Neuronal stem cell (in vitro differentiated cells): ENCODE results near the gene CRHR2.
A peak's percentile ranks its signal among the peaks of the same experiment; 100 is the strongest.

Experiments used
- DNase-seq: peaks from one replicate; pipeline ENCODE4 v3.0.0-alpha.2; 2013; ENCODE audit warnings: low spot score
- H2AFZ ChIP-seq: one replicate; pipeline ENCODE4 v1.6.1; 2013; ENCODE audit warnings: mild to moderate bottlenecking, low read length, inconsistent platforms
- H2AK5ac ChIP-seq: 2 replicates; pipeline ENCODE4 v1.6.1; 2013; ENCODE audit warnings: low read depth, mild to moderate bottlenecking, inconsistent platforms, low read length, moderate library complexity, mixed read lengths
- H2BK120ac ChIP-seq: 2 replicates; pipeline ENCODE4 v1.6.1; 2013; ENCODE audit warnings: low read depth, mild to moderate bottlenecking, inconsistent platforms, low read length, moderate library complexity, mixed read lengths
- H2BK12ac ChIP-seq: one replicate; pipeline ENCODE4 v1.6.1; 2013; ENCODE audit warnings: low read length, inconsistent platforms
- H2BK15ac ChIP-seq: 2 replicates; pipeline ENCODE4 v1.6.1; 2013; ENCODE audit warnings: mild to moderate bottlenecking, low read length, inconsistent platforms, mixed read lengths
- H2BK5ac ChIP-seq: one replicate; pipeline ENCODE4 v1.6.1; 2013; ENCODE audit warnings: inconsistent platforms, mild to moderate bottlenecking, low read length, moderate library complexity
- H3K14ac ChIP-seq: one replicate; pipeline ENCODE4 v1.6.1; 2013; ENCODE audit warnings: low read length, inconsistent platforms
- H3K18ac ChIP-seq: 2 replicates; pipeline ENCODE4 v1.6.1; 2013; ENCODE audit warnings: low read length, inconsistent platforms
- H3K23ac ChIP-seq: 2 replicates; pipeline ENCODE4 v1.6.1; 2013; ENCODE audit warnings: low read depth, mild to moderate bottlenecking, mixed read lengths, low read length, inconsistent platforms; ENCODE audit not compliant: poor library complexity
- H3K27ac ChIP-seq: replicated peaks from 3 replicates; pipeline ENCODE4 v1.5.1; 2013; ENCODE audit warnings: low read length, inconsistent platforms
- H3K27me3 ChIP-seq, 3 experiments: 2 replicates each; pipeline ENCODE4 v1.6.1; 2013; ENCODE audit warnings: low read length in 3 of 3, mild to moderate bottlenecking in 2 of 3, inconsistent platforms in 1 of 3, low read depth in 1 of 3, mixed read lengths in 1 of 3, moderate library complexity in 1 of 3; ENCODE audit not compliant: control insufficient read depth in 3 of 3, insufficient read depth in 3 of 3
- H3K36me3 ChIP-seq, 2 donors: replicated peaks in 1 of 2; 2 replicates each; pipeline ENCODE4 v1.6.1; 2013; ENCODE audit warnings: low read length in 2 of 2; ENCODE audit not compliant: control insufficient read depth in 2 of 2, insufficient read depth in 2 of 2
- H3K4ac ChIP-seq: 2 replicates; pipeline ENCODE4 v1.6.1; 2013; ENCODE audit warnings: inconsistent platforms, mild to moderate bottlenecking, low read length, moderate library complexity
- H3K4me1 ChIP-seq, 2 donors: 1 replicate in 1 of 2; 2 replicates in 1 of 2; pipeline ENCODE4 v1.6.1; 2013; ENCODE audit warnings: low read length in 2 of 2, low read depth in 1 of 2; ENCODE audit not compliant: control insufficient read depth in 2 of 2, insufficient read depth in 1 of 2
- H3K4me2 ChIP-seq: one replicate; pipeline ENCODE4 v1.6.1; 2013; ENCODE audit warnings: mild to moderate bottlenecking, low read length, inconsistent platforms; ENCODE audit not compliant: insufficient read depth, poor library complexity, severe bottlenecking
- H3K4me3 ChIP-seq, 2 donors: 2 replicates each; pipeline ENCODE4 v1.5.1; 2013; ENCODE audit warnings: low read length in 2 of 2, mild to moderate bottlenecking in 2 of 2, inconsistent platforms in 1 of 2, moderate library complexity in 1 of 2
- H3K79me1 ChIP-seq: one replicate; pipeline ENCODE4 v1.6.1; 2013; ENCODE audit warnings: low read depth, mild to moderate bottlenecking, inconsistent platforms, low read length, moderate library complexity
- H3K9ac ChIP-seq: one replicate; pipeline ENCODE4 v1.6.1; 2013; ENCODE audit warnings: mild to moderate bottlenecking, low read depth, low read length, inconsistent platforms; ENCODE audit not compliant: poor library complexity
- H3K9me3 ChIP-seq, 2 donors: replicated peaks in 1 of 2; 2 replicates each; pipeline versions ENCODE3 to v1.6.1; 2013; ENCODE audit warnings: low read length in 2 of 2, mild to moderate bottlenecking in 2 of 2, inconsistent platforms in 1 of 2, low read depth in 1 of 2, mixed read lengths in 1 of 2, moderate library complexity in 1 of 2; ENCODE audit not compliant: control insufficient read depth in 2 of 2, insufficient read depth in 1 of 2
- H4K8ac ChIP-seq: one replicate; pipeline ENCODE4 v1.6.1; 2013; ENCODE audit warnings: low read depth, mild to moderate bottlenecking, inconsistent platforms, low read length, moderate library complexity
- H4K91ac ChIP-seq: one replicate; pipeline ENCODE4 v1.6.1; 2013; ENCODE audit warnings: low read length, low read depth, mild to moderate bottlenecking, inconsistent platforms; ENCODE audit not compliant: poor library complexity
- WGBS, 2 donors: extraction: QIAGEN DNeasy Blood & Tissue Kit; methylation state at CpG; one replicate each; pipeline ENCODE4 v1.1.7; 2013; ENCODE audit warnings: missing lambda C conversion rate in 2 of 2, mixed read lengths in 1 of 2; ENCODE audit not compliant: insufficient read length in 2 of 2, insufficient replicate concordance in 1 of 2; ENCODE audit errors: extremely low coverage in 2 of 2; 5-methylcytosine and 5-hydroxymethylcytosine counted together

Gene CRHR2

DNA sequence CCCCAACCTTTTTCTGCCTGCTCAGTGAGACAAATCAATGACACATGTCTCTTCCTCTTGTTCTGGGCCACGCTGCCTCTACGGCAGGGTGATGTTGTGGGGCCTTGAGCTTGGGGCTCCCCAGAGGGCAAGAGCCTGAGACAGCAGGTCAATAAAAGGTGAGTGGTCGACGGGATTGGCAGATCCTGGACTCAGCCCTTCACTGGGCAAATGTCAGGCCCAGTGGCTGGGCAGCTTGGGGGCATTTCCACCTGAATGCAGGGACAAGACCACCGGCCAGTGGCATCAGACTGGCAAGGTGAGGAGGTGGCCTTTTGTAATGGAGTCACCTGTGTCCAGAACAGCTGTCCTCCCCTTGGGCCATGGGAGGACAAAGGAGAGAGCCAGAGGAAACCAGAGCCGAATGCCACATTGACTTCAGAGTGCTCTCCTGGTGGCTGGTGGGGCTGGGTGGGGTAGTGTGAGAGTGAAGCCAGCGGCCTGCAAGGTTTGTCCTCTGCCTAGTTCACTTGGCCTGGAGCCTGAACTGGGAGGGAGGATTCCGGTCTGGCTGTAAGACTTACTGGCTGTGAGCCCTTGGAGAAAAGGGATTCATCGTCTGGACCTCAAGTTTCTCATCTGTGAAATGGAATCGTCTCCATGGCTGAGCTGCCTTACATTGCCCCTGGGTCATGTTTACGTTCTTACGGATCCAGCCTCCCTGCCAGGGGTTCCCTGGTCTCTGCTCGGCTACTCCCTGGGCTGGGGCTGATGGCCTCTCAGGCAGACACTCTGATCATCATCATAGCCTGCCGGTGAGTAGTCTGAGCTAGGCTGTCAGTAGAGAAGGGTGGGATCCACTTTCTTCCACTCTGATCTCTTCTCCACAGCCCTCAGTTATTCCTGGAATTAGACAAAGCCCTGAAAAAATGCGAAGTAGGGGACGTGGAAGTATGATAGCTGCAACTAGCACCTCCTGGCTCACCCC lies 25.4 kb upstream of the CRHR2 start:
- Histone ChIP-seq H3K4me1 (peaks cover 0 to 9% of the 10 kb centered on the region in 2 donors), H3K4ac (no peak overlapping the region), H3K79me1 (no peaks in the 10 kb centered on the region), H2AFZ (no peak overlapping the region), H3K27me3 (peaks cover 0 to 7% (median 0%) of the 10 kb centered on the region in 3 experiments), H3K23ac (peak overlapping the region; percentile 30), H4K91ac (no peak overlapping the region), H3K36me3 (no peaks in the 10 kb centered on the region), H3K9ac (no peak overlapping the region), H2AK5ac (no peak overlapping the region), H2BK5ac (peak overlapping the region; percentile 82), H3K4me3 (no peak overlapping the region), H3K14ac (peak overlapping the region; percentile 78), H3K18ac (peak overlapping the region; percentile 74), H2BK15ac (no peak overlapping the region), H2BK120ac (no peak overlapping the region), H2BK12ac (no peak overlapping the region), H3K27ac (no peak overlapping the region), H4K8ac (peak overlapping the region; percentile 84), H3K9me3 (peaks cover 0 to 2% of the 10 kb centered on the region in 2 donors), H3K4me2 (no peak overlapping the region)
- WGBS, 2 donors = no CpG with 5 or more reads among the region's 16 CpGs
- DNase-seq = no peak

DNA sequence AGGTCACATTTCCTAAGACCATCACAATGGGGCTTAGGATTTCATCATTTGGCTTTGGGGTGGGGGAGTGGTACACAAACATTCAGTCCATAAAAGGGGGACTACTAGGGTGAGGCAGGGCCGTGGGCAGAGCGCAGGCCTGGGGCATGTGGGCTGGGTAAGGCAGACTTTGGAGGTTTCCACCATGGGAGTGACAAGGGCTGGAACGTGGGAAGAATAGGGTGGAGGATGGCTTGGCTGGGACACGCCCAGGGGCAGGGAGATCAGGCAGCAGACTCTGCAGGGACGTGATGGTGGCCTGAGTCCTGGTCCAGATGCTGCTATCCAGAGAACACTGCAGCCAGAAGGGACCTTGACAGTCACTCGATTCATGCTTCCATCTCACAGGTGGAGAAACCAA lies 24.7 kb upstream of the CRHR2 start:
- H2AK5ac ChIP-seq = no peak overlapping the region
- no peak for DNase-seq
- no CpG with 5 or more reads among the region's 6 CpGs for WGBS, 2 donors

GRCh38 chr7:30706316-30706715 lies 24.1 kb upstream of the CRHR2 start:
- H3K9me3 ChIP-seq = peaks cover 0 to 2% of the 10 kb centered on the region in 2 donors
- WGBS, 2 donors = no CpG with 5 or more reads among the region's 6 CpGs

More for the DNA sequence above, 24.7 kb upstream of the CRHR2 start:
- no peak overlapping the region for H3K27ac ChIP-seq
- H3K23ac ChIP-seq = peak overlapping the region; percentile 30
- no peak overlapping the region for H2BK120ac ChIP-seq
- H3K27me3 ChIP-seq = peaks cover 0 to 4% (median 0%) of the 10 kb centered on the region in 3 experiments
- peaks cover 0 to 2% of the 10 kb centered on the region in 2 donors for H3K9me3 ChIP-seq
- peak overlapping the region; percentile 82 for H2BK5ac ChIP-seq
- no peaks in the 10 kb centered on the region for H3K36me3 ChIP-seq
- H3K4ac ChIP-seq = no peak overlapping the region
- peaks cover 0 to 9% of the 10 kb centered on the region in 2 donors for H3K4me1 ChIP-seq
- no peak overlapping the region for H2BK12ac ChIP-seq
- H3K4me2 ChIP-seq = no peak overlapping the region
- H4K8ac ChIP-seq = peak overlapping the region; percentile 84
- H3K4me3 ChIP-seq = no peak overlapping the region
- no peak overlapping the region for H2AFZ ChIP-seq
- H3K14ac ChIP-seq = peak overlapping the region; percentile 75
- no peak overlapping the region for H3K18ac ChIP-seq
- H4K91ac ChIP-seq = no peak overlapping the region
- no peak overlapping the region for H2BK15ac ChIP-seq
- H3K79me1 ChIP-seq = no peaks in the 10 kb centered on the region
- no peak overlapping the region for H3K9ac ChIP-seq

GRCh38 chr7:30705596-30705995 lies 23.3 kb upstream of the CRHR2 start:
- Histone ChIP-seq H4K91ac (no peak overlapping the region), H2BK5ac (no peak overlapping the region)
- WGBS, 2 donors = no CpG with 5 or more reads among the region's 13 CpGs

More at GRCh38 chr7:30706316-30706715, 24.1 kb upstream of the CRHR2 start:
- H3K27me3 ChIP-seq = peaks cover 0 to 5% (median 0%) of the 10 kb centered on the region in 3 experiments
- H2BK15ac ChIP-seq = no peak overlapping the region
- no peaks in the 10 kb centered on the region for H3K79me1 ChIP-seq
- no peak overlapping the region for H4K8ac ChIP-seq
- no peak overlapping the region for H3K27ac ChIP-seq
- H3K4me2 ChIP-seq = no peak overlapping the region
- H2BK120ac ChIP-seq = no peak overlapping the region
- H2BK12ac ChIP-seq = no peak overlapping the region
- no peak overlapping the region for H3K4me3 ChIP-seq
- no peak overlapping the region for H2BK5ac ChIP-seq
- no peak overlapping the region for H4K91ac ChIP-seq
- no peak overlapping the region for H3K23ac ChIP-seq
- H2AFZ ChIP-seq = no peak overlapping the region
- no peak overlapping the region for H3K14ac ChIP-seq
- no peak overlapping the region for H3K4ac ChIP-seq
- H2AK5ac ChIP-seq = peak overlapping the region; percentile 56
- DNase-seq = no peak
- peak overlapping the region; percentile 63 for H3K9ac ChIP-seq
- peak overlapping the region; percentile 36 for H3K18ac ChIP-seq
- H3K4me1 ChIP-seq = peaks cover 0 to 9% of the 10 kb centered on the region in 2 donors
- H3K36me3 ChIP-seq = no peaks in the 10 kb centered on the region

More at GRCh38 chr7:30705596-30705995, 23.3 kb upstream of the CRHR2 start:
- Histone ChIP-seq H3K27ac (no peak overlapping the region), H3K23ac (no peak overlapping the region), H2AK5ac (no peak overlapping the region), H2AFZ (no peak overlapping the region), H3K79me1 (no peaks in the 10 kb centered on the region), H2BK12ac (peak overlapping the region; percentile 35), H4K8ac (no peak overlapping the region), H3K9ac (no peak overlapping the region), H3K4me2 (no peak overlapping the region), H3K27me3 (peaks cover 0 to 12% (median 0%) of the 10 kb centered on the region in 3 experiments), H3K4me1 (peaks cover 0 to 15% of the 10 kb centered on the region in 2 donors), H3K14ac (peak overlapping the region; percentile 26), H2BK120ac (no peak overlapping the region), H2BK15ac (no peak overlapping the region), H3K36me3 (no peaks in the 10 kb centered on the region), H3K4me3 (no peak overlapping the region), H3K9me3 (peaks cover 0 to 2% of the 10 kb centered on the region in 2 donors), H3K18ac (peak overlapping the region; percentile 28), H3K4ac (no peak overlapping the region)
- no peak for DNase-seq
